HepG2 (cell line): ENCODE data around the gene TNFSF10.

Experiments used
- STAG1 ChIP-seq: sonication (generic); formaldehyde crosslinking; IDR thresholded peaks from 2 replicates; pipeline ENCODE4 v1.4.0; 2020; ENCODE audit warnings: missing genetic modification reagents
- ZNF143 ChIP-seq: sonication (generic); formaldehyde crosslinking; IDR thresholded peaks from 2 replicates; pipeline ENCODE4 v1.4.0; 2020; ENCODE audit warnings: missing genetic modification reagents
- TF ChIP-seq, protein P1 (sequence below): sonication (generic); formaldehyde crosslinking; IDR thresholded peaks from 2 replicates; pipeline ENCODE4 v1.5.0; 2020; ENCODE audit warnings: mild to moderate bottlenecking, missing genetic modification reagents, moderate library complexity
- TF ChIP-seq, protein P2 (sequence below): sonication (generic); formaldehyde crosslinking; IDR thresholded peaks from 2 replicates; pipeline ENCODE4 v1.5.0; 2020; ENCODE audit warnings: missing genetic modification reagents

- TF ChIP-seq, protein P1, sequence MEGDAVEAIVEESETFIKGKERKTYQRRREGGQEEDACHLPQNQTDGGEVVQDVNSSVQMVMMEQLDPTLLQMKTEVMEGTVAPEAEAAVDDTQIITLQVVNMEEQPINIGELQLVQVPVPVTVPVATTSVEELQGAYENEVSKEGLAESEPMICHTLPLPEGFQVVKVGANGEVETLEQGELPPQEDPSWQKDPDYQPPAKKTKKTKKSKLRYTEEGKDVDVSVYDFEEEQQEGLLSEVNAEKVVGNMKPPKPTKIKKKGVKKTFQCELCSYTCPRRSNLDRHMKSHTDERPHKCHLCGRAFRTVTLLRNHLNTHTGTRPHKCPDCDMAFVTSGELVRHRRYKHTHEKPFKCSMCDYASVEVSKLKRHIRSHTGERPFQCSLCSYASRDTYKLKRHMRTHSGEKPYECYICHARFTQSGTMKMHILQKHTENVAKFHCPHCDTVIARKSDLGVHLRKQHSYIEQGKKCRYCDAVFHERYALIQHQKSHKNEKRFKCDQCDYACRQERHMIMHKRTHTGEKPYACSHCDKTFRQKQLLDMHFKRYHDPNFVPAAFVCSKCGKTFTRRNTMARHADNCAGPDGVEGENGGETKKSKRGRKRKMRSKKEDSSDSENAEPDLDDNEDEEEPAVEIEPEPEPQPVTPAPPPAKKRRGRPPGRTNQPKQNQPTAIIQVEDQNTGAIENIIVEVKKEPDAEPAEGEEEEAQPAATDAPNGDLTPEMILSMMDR (CRISPR knock-in tag): no peak
- TF ChIP-seq, protein P2, sequence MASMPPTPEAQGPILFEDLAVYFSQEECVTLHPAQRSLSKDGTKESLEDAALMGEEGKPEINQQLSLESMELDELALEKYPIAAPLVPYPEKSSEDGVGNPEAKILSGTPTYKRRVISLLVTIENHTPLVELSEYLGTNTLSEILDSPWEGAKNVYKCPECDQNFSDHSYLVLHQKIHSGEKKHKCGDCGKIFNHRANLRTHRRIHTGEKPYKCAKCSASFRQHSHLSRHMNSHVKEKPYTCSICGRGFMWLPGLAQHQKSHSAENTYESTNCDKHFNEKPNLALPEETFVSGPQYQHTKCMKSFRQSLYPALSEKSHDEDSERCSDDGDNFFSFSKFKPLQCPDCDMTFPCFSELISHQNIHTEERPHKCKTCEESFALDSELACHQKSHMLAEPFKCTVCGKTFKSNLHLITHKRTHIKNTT (CRISPR knock-in tag): no peak
- TF ChIP-seq STAG1 (CRISPR knock-in tag): no peak
- TF ChIP-seq ZNF143 (CRISPR knock-in tag): no peak
These were observed 6.9 kb upstream of the TNFSF10 start for GRCh38 chr3:172530101-172530561.
